ENCODE measurements around the gene NDUFB10. TPM values are rescaled to one million over a fixed set of nuclear protein-coding genes. Genes with fewer than 3 reads are reported as not detected.

Gene NDUFB10
- total RNA-seq, 1 experiment from 2014 or later = 190 TPM

DNA sequence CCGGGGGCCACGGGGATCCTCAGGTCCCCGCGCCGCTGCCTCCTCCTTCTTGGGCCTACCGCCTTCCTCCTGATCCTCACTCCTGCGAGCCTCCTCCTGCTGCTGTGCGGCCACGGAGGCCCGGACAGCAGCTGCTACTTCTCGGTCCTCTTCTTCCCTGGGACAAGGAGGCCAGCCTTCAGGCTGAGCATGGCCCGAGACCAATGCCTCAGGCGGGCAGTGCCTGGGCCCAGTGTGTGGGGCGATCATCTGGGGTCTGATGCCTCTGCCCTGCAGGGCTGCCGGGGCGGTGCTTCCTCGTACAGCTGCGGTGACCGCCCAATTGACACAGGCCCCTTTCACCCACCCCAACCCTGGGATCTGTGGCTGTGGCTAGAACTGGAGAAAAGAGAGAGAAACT, 41.7 kb downstream of the NDUFB10 start:
- H3K4me2 ChIP-seq = no peak overlapping the region
- H3K4me3 ChIP-seq = no peak overlapping the region
- peaks cover 31% of the 10 kb centered on the region for H4K20me1 ChIP-seq (ENCODE audit: insufficient read depth)
- H2AFZ ChIP-seq = no peak overlapping the region
- CTCF ChIA-PET = no interaction called here
- 0 out of 2 replicates have a peak, but pooled peaks cover 5% of the 10 kb centered on the region for H3K36me3 ChIP-seq (ENCODE audit: low read depth)
- TF ChIP-seq EZH2 (IDR thresholded peaks at IDR 0.05; ENCODE audit: low read depth) (no peak), CTCF (conservative IDR thresholded peaks at IDR 0.05) (no peak)
- H3K27me3 ChIP-seq (ENCODE audit: insufficient read depth, low read depth) = no peaks in the 10 kb centered on the region
- no peak overlapping the region for H3K27ac ChIP-seq
- peaks cover 8% of the 10 kb centered on the region; the same call in 1 of the 2 replicates for H3F3A ChIP-seq (ENCODE audit: insufficient read depth, low read depth)
- no peaks in the 10 kb centered on the region for H3K9me2 ChIP-seq (ENCODE audit: insufficient read depth)
- intact Hi-C loops (cut with micrococcal nuclease; ENCODE audit: unreplicated experiment) = loop anchor here (10.0 kb wide), 1 partner anchor 254 kb away; the partner anchor contains the start of gene ECI1
- H3K9me3 ChIP-seq (ENCODE audit: insufficient read depth, low read depth) = no peaks in the 10 kb centered on the region
- BruUV-seq (replicated peaks) = no TSS peak
- H3K79me2 ChIP-seq (ENCODE audit: low read depth) = peaks cover 27% of the 10 kb centered on the region
- POLR2A ChIA-PET (ENCODE audit: unreplicated experiment) = no interaction called here
- peaks cover 1% of the 10 kb centered on the region; the same call in 1 of the 2 replicates for H3K4me1 ChIP-seq (replicated peaks; ENCODE audit: insufficient read depth)
- DNase-seq = no peak

GRCh38 chr16:2001456-2002355, 42.4 kb downstream of the NDUFB10 start:
- Histone ChIP-seq H3K9me3 (ENCODE audit: insufficient read depth, low read depth) (no peaks in the 10 kb centered on the region), H3K79me2 (ENCODE audit: low read depth) (peaks cover 34% of the 10 kb centered on the region), H3K27me3 (ENCODE audit: insufficient read depth, low read depth) (no peaks in the 10 kb centered on the region), H3K4me1 (replicated peaks; ENCODE audit: insufficient read depth) (no peaks in the 10 kb centered on the region), H3K9me2 (ENCODE audit: insufficient read depth) (no peaks in the 10 kb centered on the region), H3K4me2 (no peak overlapping the region), H3K4me3 (no peak overlapping the region), H2AFZ (no peak overlapping the region), H3F3A (ENCODE audit: insufficient read depth, low read depth) (peaks cover 1% of the 10 kb centered on the region; the same call in 1 of the 2 replicates), H3K36me3 (ENCODE audit: low read depth) (0 out of 2 replicates have a peak, but pooled peaks cover 5% of the 10 kb centered on the region), H3K27ac (no peak overlapping the region), H4K20me1 (ENCODE audit: insufficient read depth) (peaks cover 35% of the 10 kb centered on the region)
- POLR2A ChIA-PET (ENCODE audit: unreplicated experiment) = no interaction called here
- intact Hi-C loops (cut with micrococcal nuclease; ENCODE audit: unreplicated experiment) = loop anchor here (10.0 kb wide), 1 partner anchor 253 kb away; the partner anchor contains the start of gene ECI1
- no peak for DNase-seq
- CTCF ChIA-PET = no interaction called here
- TF ChIP-seq EZH2 (IDR thresholded peaks at IDR 0.05; ENCODE audit: low read depth) (no peak), CTCF (conservative IDR thresholded peaks at IDR 0.05) (no peak)
- no TSS peak for BruUV-seq (replicated peaks)

- Histone ChIP-seq H4K20me1 (ENCODE audit: insufficient read depth) (peaks cover 39% of the 10 kb centered on the region), H3K4me2 (no peak overlapping the region), H3K36me3 (ENCODE audit: low read depth) (0 out of 2 replicates have a peak, but pooled peaks cover 5% of the 10 kb centered on the region), H3K27me3 (ENCODE audit: insufficient read depth, low read depth) (no peaks in the 10 kb centered on the region), H3K4me3 (no peak overlapping the region), H3K27ac (no peak overlapping the region), H3K9me3 (ENCODE audit: insufficient read depth, low read depth) (no peaks in the 10 kb centered on the region), H3F3A (ENCODE audit: insufficient read depth, low read depth) (no peaks in the 10 kb centered on the region), H3K4me1 (replicated peaks; ENCODE audit: insufficient read depth) (peaks cover 4% of the 10 kb centered on the region), H3K9me2 (ENCODE audit: insufficient read depth) (no peaks in the 10 kb centered on the region), H2AFZ (no peak overlapping the region), H3K79me2 (ENCODE audit: low read depth) (peaks cover 43% of the 10 kb centered on the region)
- DNase-seq = no peak
- BruUV-seq (replicated peaks) = no TSS peak
- intact Hi-C loops (cut with micrococcal nuclease; ENCODE audit: unreplicated experiment) = loop anchor here (10.0 kb wide), 1 partner anchor 252 kb away; the partner anchor contains the start of gene ECI1
- POLR2A ChIA-PET (ENCODE audit: unreplicated experiment) = no interaction called here
- CTCF ChIA-PET = interaction anchor here (0.5 kb wide), 2 partner anchors 12 to 218 kb away, joined by 4 to 6 read pairs; no protein-coding TSS in a partner anchor
- no peak for TF ChIP-seq EZH2 (IDR thresholded peaks at IDR 0.05; ENCODE audit: low read depth)
- no peak for TF ChIP-seq CTCF (conservative IDR thresholded peaks at IDR 0.05)
Observed at GRCh38 chr16:2002406-2003230, 43.3 kb downstream of the NDUFB10 start.
